Measurements from ENCODE around the gene WDTC1. TPM values are rescaled to one million over a fixed set of nuclear protein-coding genes. Genes with fewer than 3 reads are reported as not detected.

The WDTC1 gene
- total RNA-seq, 4 donors from 2014 or later: 36.0 to 62.5 (median 44.2) TPM

GRCh38 chr1:27325286-27325685 lies 90.9 kb downstream of the WDTC1 start:
- H3K4me3 ChIP-seq: no peak overlapping the region
- no peak for DNase-seq
- intact Hi-C loops (cut with DNase I; ENCODE audit: low total_unique reads) (loop anchor here (10.0 kb wide), 1 partner anchor 280 kb away; the partner anchor contains the start of gene AHDC1), in situ Hi-C loops (cut with MboI; ENCODE audit: low pct_ligation_motif_present in 1 of 4, low pct_unique_long_range_greater_than_20kb in 1 of 4, low sequenced_read_pairs in 3 of 4) (no loop called here)
- peaks cover 13 to 34% (median 18%) of the 10 kb centered on the region in 4 donors for H3K4me1 ChIP-seq
- TF ChIP-seq, protein P1, sequence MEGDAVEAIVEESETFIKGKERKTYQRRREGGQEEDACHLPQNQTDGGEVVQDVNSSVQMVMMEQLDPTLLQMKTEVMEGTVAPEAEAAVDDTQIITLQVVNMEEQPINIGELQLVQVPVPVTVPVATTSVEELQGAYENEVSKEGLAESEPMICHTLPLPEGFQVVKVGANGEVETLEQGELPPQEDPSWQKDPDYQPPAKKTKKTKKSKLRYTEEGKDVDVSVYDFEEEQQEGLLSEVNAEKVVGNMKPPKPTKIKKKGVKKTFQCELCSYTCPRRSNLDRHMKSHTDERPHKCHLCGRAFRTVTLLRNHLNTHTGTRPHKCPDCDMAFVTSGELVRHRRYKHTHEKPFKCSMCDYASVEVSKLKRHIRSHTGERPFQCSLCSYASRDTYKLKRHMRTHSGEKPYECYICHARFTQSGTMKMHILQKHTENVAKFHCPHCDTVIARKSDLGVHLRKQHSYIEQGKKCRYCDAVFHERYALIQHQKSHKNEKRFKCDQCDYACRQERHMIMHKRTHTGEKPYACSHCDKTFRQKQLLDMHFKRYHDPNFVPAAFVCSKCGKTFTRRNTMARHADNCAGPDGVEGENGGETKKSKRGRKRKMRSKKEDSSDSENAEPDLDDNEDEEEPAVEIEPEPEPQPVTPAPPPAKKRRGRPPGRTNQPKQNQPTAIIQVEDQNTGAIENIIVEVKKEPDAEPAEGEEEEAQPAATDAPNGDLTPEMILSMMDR (IDR thresholded peaks at IDR 0.05): no peak
- no peak for TF ChIP-seq POLR2AphosphoS5 (IDR thresholded peaks at IDR 0.05)
- TF ChIP-seq EP300 (IDR thresholded peaks at IDR 0.05; ENCODE audit: low read depth): no peak
- TF ChIP-seq POLR2A (IDR thresholded peaks at IDR 0.05): no peak
- no peaks in the 10 kb centered on the region for H3K36me3 ChIP-seq
- H3K9me3 ChIP-seq: no peaks in the 10 kb centered on the region
- no peak overlapping the region for H3K27ac ChIP-seq
- H3K27me3 ChIP-seq: no peaks in the 10 kb centered on the region
- WGBS, 2 donors (ENCODE audit: low coverage in 1 of 2): 96% methylated on average over 15 of the region's 15 CpGs; no CpG with 5 or more reads in 1 of the 2 donors

DNA sequence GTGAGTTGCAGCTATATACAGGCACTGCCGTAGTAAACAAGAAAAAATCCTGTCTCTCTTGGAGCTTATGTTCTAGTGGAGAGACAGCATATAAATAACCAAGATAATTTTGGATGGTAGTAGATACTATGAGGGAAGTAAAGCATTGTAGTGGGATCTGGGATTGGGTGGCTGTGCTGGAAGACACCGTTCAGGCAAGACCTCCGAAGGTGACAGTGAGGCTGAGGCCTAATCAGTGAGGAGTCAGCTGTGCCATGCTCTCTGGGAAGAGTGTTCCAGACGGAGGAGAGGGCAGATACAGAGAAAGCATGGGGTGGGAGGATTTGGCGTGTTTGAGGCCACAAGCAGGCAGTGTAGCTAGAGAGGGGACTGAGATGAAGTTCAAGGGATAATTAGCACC lies 93.5 kb downstream of the WDTC1 start:
- WGBS, 2 donors (ENCODE audit: low coverage in 1 of 2): 78 to 80% methylated on average over 3 to 5 of the region's 5 CpGs
- no peak for DNase-seq
- TF ChIP-seq POLR2AphosphoS5 (IDR thresholded peaks at IDR 0.05): no peak
- no peak for TF ChIP-seq POLR2A (IDR thresholded peaks at IDR 0.05)
- TF ChIP-seq, protein P1 (IDR thresholded peaks at IDR 0.05): no peak
- no peak for TF ChIP-seq EP300 (IDR thresholded peaks at IDR 0.05; ENCODE audit: low read depth)
- intact Hi-C loops (cut with DNase I; ENCODE audit: low total_unique reads): loop anchor here (10.0 kb wide), 1 partner anchor 277 kb away; the partner anchor contains the start of gene AHDC1
- in situ Hi-C loops (cut with MboI; ENCODE audit: low pct_ligation_motif_present in 1 of 4, low pct_unique_long_range_greater_than_20kb in 1 of 4, low sequenced_read_pairs in 3 of 4): no loop called here
- H3K4me3 ChIP-seq: no peak overlapping the region
- H3K27me3 ChIP-seq: no peaks in the 10 kb centered on the region
- no peaks in the 10 kb centered on the region for H3K36me3 ChIP-seq
- peaks cover 10 to 25% (median 12%) of the 10 kb centered on the region in 4 donors for H3K4me1 ChIP-seq
- no peak overlapping the region for H3K27ac ChIP-seq
- H3K9me3 ChIP-seq: no peaks in the 10 kb centered on the region

DNA sequence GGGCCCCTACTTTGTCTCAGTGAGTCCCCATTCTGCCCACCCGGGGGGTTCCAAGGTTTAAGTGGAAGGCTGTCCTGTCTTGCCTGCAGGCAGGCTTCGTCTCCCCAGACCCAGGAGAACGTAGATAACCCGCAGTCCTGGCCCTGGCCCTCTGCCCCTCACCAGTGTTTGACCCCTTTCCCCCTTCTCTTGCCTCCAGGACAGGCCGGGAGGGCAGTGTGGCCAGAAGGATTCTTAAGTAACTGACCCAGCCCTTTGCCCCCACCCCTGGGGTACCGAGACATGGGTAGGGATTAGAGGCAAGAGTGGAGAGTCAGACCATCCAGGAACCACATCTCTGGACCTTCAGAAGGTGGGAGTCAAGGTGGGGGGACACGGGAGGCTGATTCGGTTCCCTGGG lies 96.4 kb downstream of the WDTC1 start:
- 83% methylated on average over 8 of the region's 8 CpGs; no CpG with 5 or more reads in 1 of the 2 donors for WGBS, 2 donors (ENCODE audit: low coverage in 1 of 2)
- no peak overlapping the region for H3K4me3 ChIP-seq
- peaks cover 0 to 10% (median 0%) of the 10 kb centered on the region in 4 donors for H3K4me1 ChIP-seq
- DNase-seq: no peak
- intact Hi-C loops (cut with DNase I; ENCODE audit: low total_unique reads): no loop called here
- in situ Hi-C loops (cut with MboI; ENCODE audit: low pct_ligation_motif_present in 1 of 4, low pct_unique_long_range_greater_than_20kb in 1 of 4, low sequenced_read_pairs in 3 of 4): no loop called here
- H3K27ac ChIP-seq: no peak overlapping the region
- peaks cover 0 to 4% (median 2%) of the 10 kb centered on the region in 4 donors for H3K36me3 ChIP-seq
- no peak for TF ChIP-seq POLR2A (IDR thresholded peaks at IDR 0.05)
- no peak for TF ChIP-seq POLR2AphosphoS5 (IDR thresholded peaks at IDR 0.05)
- no peak for TF ChIP-seq EP300 (IDR thresholded peaks at IDR 0.05; ENCODE audit: low read depth)
- no peaks in the 10 kb centered on the region for H3K27me3 ChIP-seq
- no peaks in the 10 kb centered on the region for H3K9me3 ChIP-seq

- H3K27me3 ChIP-seq: no peaks in the 10 kb centered on the region
- no peak for DNase-seq
- intact Hi-C loops (cut with DNase I; ENCODE audit: low total_unique reads): no loop called here
- in situ Hi-C loops (cut with MboI; ENCODE audit: low pct_ligation_motif_present in 1 of 4, low pct_unique_long_range_greater_than_20kb in 1 of 4, low sequenced_read_pairs in 3 of 4): no loop called here
- no peak overlapping the region for H3K4me3 ChIP-seq
- no peaks in the 10 kb centered on the region for H3K9me3 ChIP-seq
- H3K27ac ChIP-seq: no peak overlapping the region
- TF ChIP-seq POLR2AphosphoS5 (IDR thresholded peaks at IDR 0.05) (no peak), EP300 (IDR thresholded peaks at IDR 0.05; ENCODE audit: low read depth) (no peak), POLR2A (IDR thresholded peaks at IDR 0.05) (no peak)
- TF ChIP-seq, protein P1 (IDR thresholded peaks at IDR 0.05): no peak
- WGBS, 2 donors (ENCODE audit: low coverage in 1 of 2): 87% methylated on average over 3 of the region's 3 CpGs; no CpG with 5 or more reads in 1 of the 2 donors
- peaks cover 0 to 5% (median 0%) of the 10 kb centered on the region in 4 donors for H3K4me1 ChIP-seq
- peaks cover 0 to 4% (median 2%) of the 10 kb centered on the region in 4 donors for H3K36me3 ChIP-seq
Observed at GRCh38 chr1:27331426-27331825, 97.0 kb downstream of the WDTC1 start.
